ENCODE results near the gene NT5DC2. TPM values are rescaled to one million over a fixed set of nuclear protein-coding genes. Genes with fewer than 3 reads are reported as not detected.

NT5DC2 gene
- total RNA-seq, 2 donors from 2014 or later, result 26.5 to 30.6 TPM

- H3K36me3 Mint-ChIP-seq, result peaks cover 4 to 14% of the 10 kb centered on the region in 2 donors
- no peak for ATAC-seq
These were observed 11.3 kb upstream of the NT5DC2 start for GRCh38 chr3:52544937-52545336.

GRCh38 chr3:52541050-52541449, 7.4 kb upstream of the NT5DC2 start:
- ATAC-seq, result no peak
- H3K9me3 Mint-ChIP-seq, result peaks cover 0 to 5% of the 10 kb centered on the region in 2 donors
- H3K36me3 Mint-ChIP-seq, result peaks cover 31 to 36% of the 10 kb centered on the region in 2 donors
- DNase-seq (ENCODE audit: low spot score in 2 of 2), result no peak
- H3K27ac Mint-ChIP-seq, result no peak overlapping the region

More at GRCh38 chr3:52544937-52545336, 11.3 kb upstream of the NT5DC2 start:
- Mint-ChIP-seq H3K27ac (no peak overlapping the region), H3K9me3 (no peaks in the 10 kb centered on the region)
- DNase-seq (ENCODE audit: low spot score in 2 of 2), result no peak

- peaks cover 31 to 36% of the 10 kb centered on the region in 2 donors for H3K36me3 Mint-ChIP-seq
- H3K27ac Mint-ChIP-seq, result peak overlapping the region; percentile 78 to 92
- ATAC-seq (no peak), DNase-seq (ENCODE audit: low spot score in 2 of 2) (no peak)
- H3K9me3 Mint-ChIP-seq, result peaks cover 0 to 5% of the 10 kb centered on the region in 2 donors
These were observed 5.5 kb upstream of the NT5DC2 start for GRCh38 chr3:52539010-52539653.

- H3K27ac Mint-ChIP-seq, result peak overlapping the region; percentile 93 to 99
- peaks cover 31 to 36% of the 10 kb centered on the region in 2 donors for H3K36me3 Mint-ChIP-seq
- DNase-seq (ENCODE audit: low spot score in 2 of 2) (no peak), ATAC-seq (no peak)
- H3K9me3 Mint-ChIP-seq, result peaks cover 0 to 5% of the 10 kb centered on the region in 2 donors
These were observed 4.2 kb upstream of the NT5DC2 start for GRCh38 chr3:52537726-52538421.

GRCh38 chr3:52537165-52537620, 3.5 kb upstream of the NT5DC2 start:
- DNase-seq (ENCODE audit: low spot score in 2 of 2) (no peak), ATAC-seq (no peak)
- H3K36me3 Mint-ChIP-seq, result peaks cover 31 to 36% of the 10 kb centered on the region in 2 donors
- H3K9me3 Mint-ChIP-seq, result peaks cover 0 to 5% of the 10 kb centered on the region in 2 donors
- H3K27ac Mint-ChIP-seq, result peak overlapping the region; percentile 93 to 99

- peak; percentile 97 to 99 for DNase-seq (ENCODE audit: low spot score in 2 of 2)
- peak; percentile 90 to 92 for ATAC-seq
- H3K27ac Mint-ChIP-seq, result peak within 1 kb of the TSS; percentile 93 to 99
- H3K9me3 Mint-ChIP-seq, result peaks cover 0 to 5% of the 10 kb centered on the region in 2 donors
- H3K36me3 Mint-ChIP-seq, result peaks cover 31 to 36% of the 10 kb centered on the region in 2 donors
These were observed 2.9 kb upstream of the NT5DC2 start, which contains the start of gene UQCC5 for GRCh38 chr3:52536369-52537164. UQCC5 (plus strand) TSS chr3:52536605; CDS start chr3:52536756, 151 bp downstream.

- Mint-ChIP-seq H3K36me3 (peaks cover 27 to 34% of the 10 kb centered on the region in 2 donors), H3K9me3 (peaks cover 0 to 5% of the 10 kb centered on the region in 2 donors), H3K27ac (peak overlapping the region in 1 of 2 donors; percentile 93)
- no peak for DNase-seq (ENCODE audit: low spot score in 2 of 2)
- no peak for ATAC-seq
These were observed 2.4 kb upstream of the NT5DC2 start for GRCh38 chr3:52536112-52536368.

GRCh38 chr3:52535411-52536111, 1.9 kb upstream of the NT5DC2 start:
- ATAC-seq, result no peak
- Mint-ChIP-seq H3K36me3 (peaks cover 27 to 30% of the 10 kb centered on the region in 2 donors), H3K27ac (peak overlapping the region in 1 of 2 donors; percentile 93)

GRCh38 chr3:52534281-52535183, 875 bp upstream of the NT5DC2 start:
- Mint-ChIP-seq H3K27ac (peak overlapping the region; percentile 15 to 74), H3K9me3 (peaks cover 0 to 5% of the 10 kb centered on the region in 2 donors), H3K36me3 (peaks cover 27 to 28% of the 10 kb centered on the region in 2 donors)
- ATAC-seq (no peak), DNase-seq (ENCODE audit: low spot score in 2 of 2) (no peak)

More at GRCh38 chr3:52535411-52536111, 1.9 kb upstream of the NT5DC2 start:
- peaks cover 0 to 5% of the 10 kb centered on the region in 2 donors for H3K9me3 Mint-ChIP-seq
- DNase-seq (ENCODE audit: low spot score in 2 of 2), result no peak

- H3K9me3 Mint-ChIP-seq, result no peaks in the 10 kb centered on the region
- peaks cover 15 to 17% of the 10 kb centered on the region in 2 donors for H3K36me3 Mint-ChIP-seq
- ATAC-seq, result peak in 1 of 2 donors; percentile 1
- peak overlapping the region in 1 of 2 donors; percentile 36 for H3K27ac Mint-ChIP-seq
- DNase-seq (ENCODE audit: low spot score in 2 of 2), result peak; percentile 30 to 61
These were observed 627 bp downstream of the NT5DC2 start for GRCh38 chr3:52532838-52533622.

- H3K9me3 Mint-ChIP-seq, result no peaks in the 10 kb centered on the region
- H3K36me3 Mint-ChIP-seq, result peaks cover 10 to 12% of the 10 kb centered on the region in 2 donors
- H3K27ac Mint-ChIP-seq, result peak overlapping the region in 1 of 2 donors; percentile 36
- DNase-seq (ENCODE audit: low spot score in 2 of 2) (peak in 1 of 2 donors; percentile 54), ATAC-seq (no peak)
These were observed 1.2 kb downstream of the NT5DC2 start for GRCh38 chr3:52532517-52532837.

- Mint-ChIP-seq H3K27ac (peak overlapping the region in 1 of 2 donors; percentile 36), H3K9me3 (no peaks in the 10 kb centered on the region), H3K36me3 (peaks cover 6 to 7% of the 10 kb centered on the region in 2 donors)
- DNase-seq (ENCODE audit: low spot score in 2 of 2) (peak in 1 of 2 donors; percentile 50), ATAC-seq (no peak)
These were observed 1.7 kb downstream of the NT5DC2 start for GRCh38 chr3:52531860-52532516.

- DNase-seq (ENCODE audit: low spot score in 2 of 2) (peak in 1 of 2 donors; percentile 48), ATAC-seq (no peak)
- H3K27ac Mint-ChIP-seq, result no peak overlapping the region
- H3K9me3 Mint-ChIP-seq, result no peaks in the 10 kb centered on the region
- no peaks in the 10 kb centered on the region for H3K36me3 Mint-ChIP-seq
These were observed 2.5 kb downstream of the NT5DC2 start for GRCh38 chr3:52530918-52531826.

All from activated naive CD4-positive, alpha-beta T cell treated with anti-CD3 and anti-CD28 coated beads, Interleukin-2, amount 50 U/mL, for 72 hours (primary cell).